HG03025 (cell line): ENCODE results near the gene ATM.
"Not testable (repeated sequence)": the region's sequence is repeated elsewhere in the genome, so short reads cannot be mapped to it uniquely, and the experiment has no call there.

ENCODE experiments used
- ATAC-seq: cut with Tn5 transposase; IDR thresholded peaks from one replicate; pipeline ENCODE4 v1.9.1; 2021; ENCODE audit warnings: mild to moderate bottlenecking, moderate library complexity; ENCODE audit not compliant: unreplicated experiment, low FRiP score

The ATM gene

GRCh38 chr11:108221371-108221770, 1.5 kb upstream of the ATM start:
- ATAC-seq, result no peak

- ATAC-seq, result peak; percentile 2
Measured at GRCh38 chr11:108221911-108222573, 825 bp upstream of the ATM start.

GRCh38 chr11:108223348-108224149, 682 bp downstream of the ATM start:
- ATAC-seq, result peak; percentile 29

GRCh38 chr11:108224366-108224765, 1.5 kb downstream of the ATM start:
- no peak for ATAC-seq

- no peak for ATAC-seq
Measured at GRCh38 chr11:108224911-108225786, 2.3 kb downstream of the ATM start.

- no peak for ATAC-seq
Measured at GRCh38 chr11:108226036-108226435, 3.2 kb downstream of the ATM start.

GRCh38 chr11:108228251-108228650, 5.4 kb downstream of the ATM start:
- ATAC-seq, result no peak

GRCh38 chr11:108233277-108233945, 10.5 kb downstream of the ATM start:
- ATAC-seq, result no peak

GRCh38 chr11:108235192-108235591, 12.3 kb downstream of the ATM start:
- no peak for ATAC-seq

GRCh38 chr11:108235633-108236032, 12.8 kb downstream of the ATM start:
- ATAC-seq, result no peak

GRCh38 chr11:108237058-108237481, 14.2 kb downstream of the ATM start:
- ATAC-seq, result no peak

- no peak for ATAC-seq
Measured at GRCh38 chr11:108239076-108239475, 16.2 kb downstream of the ATM start.

GRCh38 chr11:108241330-108242037, 18.6 kb downstream of the ATM start:
- ATAC-seq, result no peak

- no peak for ATAC-seq
Measured at GRCh38 chr11:108242422-108242821, 19.6 kb downstream of the ATM start.

GRCh38 chr11:108246308-108246707, 23.4 kb downstream of the ATM start:
- ATAC-seq, result no peak

- ATAC-seq, result no peak
Measured at GRCh38 chr11:108246885-108247284, 24.0 kb downstream of the ATM start.

- no peak for ATAC-seq
Measured at GRCh38 chr11:108253176-108253575, 30.3 kb downstream of the ATM start.

- no peak for ATAC-seq
Measured at GRCh38 chr11:108269583-108269982, 46.7 kb downstream of the ATM start.

GRCh38 chr11:108276985-108277616, 54.2 kb downstream of the ATM start:
- not testable (repeated sequence) for ATAC-seq
